Peyer's patch (tissue), 4 donors: ENCODE data around the gene PHACTR3.

Source experiments
- CTCF ChIP-seq, 6 experiments: fragments of 450-650 bp in 4 of 6; fragments of 200-600 bp in 2 of 6; sonication (generic) in 1 of 6; IDR thresholded peaks; one replicate each; pipeline ENCODE4 v1.5.1; 2017 to 2019; ENCODE audit warnings: antibody characterized with exemption in 6 of 6, mild to moderate bottlenecking in 3 of 6, moderate library complexity in 1 of 6
- POLR2A ChIP-seq, 2 donors: fragments of 450-650 bp; IDR thresholded peaks; one replicate each; pipeline ENCODE4 v1.5.1; 2017; ENCODE audit warnings: antibody characterized with exemption in 2 of 2, mild to moderate bottlenecking in 2 of 2, moderate library complexity in 2 of 2

- TF ChIP-seq CTCF (IDR thresholded peaks at IDR 0.05) (no peak), POLR2A (IDR thresholded peaks at IDR 0.05) (no peak)
Observed at GRCh38 chr20:59662161-59662560, 57.8 kb downstream of the PHACTR3 start.
